HEK293 (cell line): ENCODE results near the gene IGFALS.

ENCODE experiments used
- CTCF ChIA-PET: fragments of 350-600 bp; formaldehyde crosslinking; extraction: SDS; loops from one replicate; lab custom pipeline; 2021; ENCODE audit warnings: antibody characterized with exemption; lab: Yijun Ruan, JAX
- POLR2A ChIA-PET: fragments of 300-600 bp; formaldehyde crosslinking; extraction: SDS; loops from one replicate; lab custom pipeline; 2020; ENCODE audit warnings: antibody characterized with exemption, inconsistent platforms; lab: Yijun Ruan, JAX
- H3K27ac ChIP-seq: fragments of 200-500 bp; sonication (Bioruptor generic); 2 replicates; pipeline ENCODE4 v1.5.1; 2014; ENCODE audit warnings: low read depth, low read length, control low read depth, inconsistent platforms; ENCODE audit errors: extremely low read depth
- H3K36me3 ChIP-seq, 2 experiments: fragments of 200-500 bp in 1 of 2; sonication (Bioruptor generic) in 1 of 2; 1 replicate in 1 of 2; 2 replicates in 1 of 2; pipeline ENCODE4 v1.5.1; 2014 to 2017; ENCODE audit warnings: inconsistent platforms in 2 of 2, low read length in 2 of 2; ENCODE audit not compliant: control insufficient read depth in 2 of 2, insufficient read depth in 1 of 2
- H3K4me1 ChIP-seq: fragments of 200-500 bp; sonication (Bioruptor generic); 2 replicates; pipeline ENCODE4 v1.5.1; 2014; ENCODE audit warnings: mild to moderate bottlenecking, low read length, inconsistent platforms; ENCODE audit not compliant: control insufficient read depth, insufficient read depth
- H3K4me3 ChIP-seq: 2 replicates; pipeline ENCODE4 v1.5.1; 2011; ENCODE audit warnings: low read depth, mild to moderate bottlenecking, control low read depth, low read length, moderate library complexity
- H3K9me3 ChIP-seq: fragments of 200-500 bp; sonication (Bioruptor generic); 2 replicates; pipeline ENCODE4 v1.5.1; 2014; ENCODE audit warnings: low read depth, low read length, inconsistent platforms; ENCODE audit not compliant: control insufficient read depth, insufficient read depth
- BCL11B ChIP-seq: fragments of 450-650 bp; formaldehyde crosslinking; IDR thresholded peaks from 2 replicates; pipeline ENCODE4 v1.5.1; 2016; ENCODE audit warnings: low read depth, missing biosample characterization, missing genetic modification characterization
- FEZF1 ChIP-seq: fragments of 450-650 bp; formaldehyde crosslinking; IDR thresholded peaks from 2 replicates; pipeline ENCODE4 v1.5.1; 2016; ENCODE audit warnings: missing biosample characterization, missing genetic modification characterization
- KLF7 ChIP-seq: fragments of 450-650 bp; formaldehyde crosslinking; IDR thresholded peaks from 2 replicates; pipeline ENCODE4 v1.5.1; 2016; ENCODE audit warnings: missing biosample characterization, missing genetic modification characterization, borderline replicate concordance
- KLF8 ChIP-seq: fragments of 450-650 bp; formaldehyde crosslinking; IDR thresholded peaks from 2 replicates; pipeline ENCODE4 v1.5.1; 2016; ENCODE audit warnings: missing biosample characterization, missing genetic modification characterization
- SCRT1 ChIP-seq: fragments of 450-650 bp; formaldehyde crosslinking; IDR thresholded peaks from 2 replicates; pipeline ENCODE4 v1.5.1; 2016; ENCODE audit warnings: missing biosample characterization, missing genetic modification characterization, borderline replicate concordance
- ZBTB17 ChIP-seq: fragments of 450-650 bp; formaldehyde crosslinking; IDR thresholded peaks from 2 replicates; pipeline ENCODE4 v1.5.1; 2016; ENCODE audit warnings: missing biosample characterization, missing genetic modification characterization
- ZIC2 ChIP-seq: fragments of 450-650 bp; formaldehyde crosslinking; IDR thresholded peaks from 2 replicates; pipeline ENCODE4 v1.5.1; 2016; ENCODE audit warnings: missing biosample characterization, missing genetic modification characterization
- ZNF121 ChIP-seq: fragments of 450-650 bp; formaldehyde crosslinking; IDR thresholded peaks from 2 replicates; pipeline ENCODE4 v1.5.1; 2016; ENCODE audit warnings: missing biosample characterization, missing genetic modification characterization
- ZNF184 ChIP-seq: fragments of 450-650 bp; IDR thresholded peaks from 2 replicates; pipeline ENCODE4 v1.5.1; 2018; ENCODE audit warnings: missing biosample characterization, mild to moderate bottlenecking, missing genetic modification characterization
- ZNF2 ChIP-seq: fragments of 450-650 bp; formaldehyde crosslinking; IDR thresholded peaks from 2 replicates; pipeline ENCODE4 v1.5.1; 2016; ENCODE audit warnings: missing biosample characterization, missing genetic modification characterization
- ZNF24 ChIP-seq: fragments of 450-650 bp; formaldehyde crosslinking; IDR thresholded peaks from 2 replicates; pipeline ENCODE4 v1.5.1; 2016; ENCODE audit warnings: missing biosample characterization, missing genetic modification characterization
- ZNF473 ChIP-seq: fragments of 450-650 bp; formaldehyde crosslinking; IDR thresholded peaks from 2 replicates; pipeline ENCODE4 v1.5.1; 2017; ENCODE audit warnings: missing biosample characterization, missing genetic modification characterization
- ZNF510 ChIP-seq: fragments of 450-650 bp; formaldehyde crosslinking; IDR thresholded peaks from 2 replicates; pipeline ENCODE4 v1.5.1; 2018; ENCODE audit warnings: mild to moderate bottlenecking, missing genetic modification characterization, missing biosample characterization; ENCODE audit not compliant: insufficient replicate concordance
- ZNF549 ChIP-seq: fragments of 450-650 bp; IDR thresholded peaks from 2 replicates; pipeline ENCODE4 v1.5.1; 2018; ENCODE audit warnings: missing biosample characterization, missing genetic modification characterization, mild to moderate bottlenecking, inconsistent platforms, moderate library complexity
- ZNF623 ChIP-seq: fragments of 450-650 bp; formaldehyde crosslinking; IDR thresholded peaks from 2 replicates; pipeline ENCODE4 v1.5.1; 2016; ENCODE audit warnings: missing biosample characterization, missing genetic modification characterization
- ZNF624 ChIP-seq: fragments of 450-650 bp; formaldehyde crosslinking; IDR thresholded peaks from 2 replicates; pipeline ENCODE4 v1.5.1; 2017; ENCODE audit warnings: missing biosample characterization, missing genetic modification characterization
- ZNF664 ChIP-seq: fragments of 450-650 bp; formaldehyde crosslinking; IDR thresholded peaks from 2 replicates; pipeline ENCODE4 v1.5.1; 2016; ENCODE audit warnings: missing biosample characterization, missing genetic modification characterization
- ZNF843 ChIP-seq: fragments of 450-650 bp; formaldehyde crosslinking; IDR thresholded peaks from 2 replicates; pipeline ENCODE4 v1.5.1; 2016; ENCODE audit warnings: missing biosample characterization, missing genetic modification characterization
- TF ChIP-seq, protein P1 (sequence below): fragments of 450-650 bp; formaldehyde crosslinking; IDR thresholded peaks from 2 replicates; pipeline ENCODE4 v1.5.1; 2016; ENCODE audit warnings: missing biosample characterization, missing genetic modification characterization
- TF ChIP-seq, protein P2 (sequence below): IDR thresholded peaks from 2 replicates; pipeline ENCODE4 v1.6.1; 2011; ENCODE audit warnings: mild to moderate bottlenecking, low read depth, low read length, borderline replicate concordance
- TF ChIP-seq, protein P3 (sequence below): fragments of 450-650 bp; formaldehyde crosslinking; IDR thresholded peaks from 2 replicates; pipeline ENCODE4 v1.5.1; 2017; ENCODE audit warnings: missing biosample characterization, missing genetic modification characterization
- TF ChIP-seq, protein P4 (sequence below): fragments of 450-650 bp; formaldehyde crosslinking; IDR thresholded peaks from 2 replicates; pipeline ENCODE4 v1.5.1; 2016; ENCODE audit warnings: missing biosample characterization, missing genetic modification characterization, low read depth

IGFALS gene

DNA sequence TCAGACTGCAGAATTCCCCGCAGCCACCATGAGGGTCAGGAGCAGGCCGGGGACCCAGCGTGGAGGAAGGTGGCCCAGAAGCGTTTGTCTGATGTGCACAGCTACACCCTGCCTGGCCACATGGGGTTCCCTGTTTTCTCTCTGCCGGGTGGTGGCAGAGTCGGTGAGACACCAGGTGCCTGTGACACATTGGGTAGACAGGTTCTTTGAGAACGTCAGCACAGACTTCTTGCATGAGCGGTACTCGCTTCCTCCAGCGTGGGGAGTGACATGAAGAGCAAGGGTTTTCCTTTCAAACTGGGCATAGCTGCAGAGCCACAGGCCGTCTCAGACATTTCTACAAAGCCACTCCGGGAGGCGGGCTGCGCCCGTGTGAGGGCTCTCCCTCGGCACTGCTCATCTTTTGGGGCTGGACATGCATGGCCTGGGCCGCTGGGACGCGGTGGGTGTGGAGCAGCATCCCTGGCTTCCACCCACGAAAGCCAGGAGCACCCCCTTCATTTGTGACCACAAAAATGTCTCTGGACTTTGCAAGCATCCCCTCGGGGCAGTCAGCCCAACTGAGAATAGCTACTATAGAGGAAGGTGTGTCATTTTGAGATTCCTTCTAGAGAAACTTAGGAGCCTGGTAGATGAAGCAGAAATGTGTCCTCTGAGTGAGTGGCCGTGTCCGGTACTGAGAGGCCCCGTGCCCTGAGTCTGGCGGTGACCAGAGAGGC lies 48.2 kb downstream of the IGFALS start:
- ChIA-PET CTCF (no interaction called here), POLR2A (no interaction called here)
- Histone ChIP-seq H3K9me3 (no peaks in the 10 kb centered on the region), H3K36me3 (peaks cover under 1 to 80% of the 10 kb centered on the region in 2 experiments; a peak in 2 of 3 replicates), H3K4me3 (no peak overlapping the region), H3K4me1 (no peaks in the 10 kb centered on the region), H3K27ac (no peak overlapping the region)
- TF ChIP-seq ZNF2 (no peak), ZNF549 (tag by site-specific recombination) (no peak), ZNF184 (tag by site-specific recombination) (no peak), BCL11B (tag by site-specific recombination) (no peak)
- TF ChIP-seq, protein P1, sequence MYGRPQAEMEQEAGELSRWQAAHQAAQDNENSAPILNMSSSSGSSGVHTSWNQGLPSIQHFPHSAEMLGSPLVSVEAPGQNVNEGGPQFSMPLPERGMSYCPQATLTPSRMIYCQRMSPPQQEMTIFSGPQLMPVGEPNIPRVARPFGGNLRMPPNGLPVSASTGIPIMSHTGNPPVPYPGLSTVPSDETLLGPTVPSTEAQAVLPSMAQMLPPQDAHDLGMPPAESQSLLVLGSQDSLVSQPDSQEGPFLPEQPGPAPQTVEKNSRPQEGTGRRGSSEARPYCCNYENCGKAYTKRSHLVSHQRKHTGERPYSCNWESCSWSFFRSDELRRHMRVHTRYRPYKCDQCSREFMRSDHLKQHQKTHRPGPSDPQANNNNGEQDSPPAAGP (tag by site-specific recombination): no peak
- TF ChIP-seq, protein P2, sequence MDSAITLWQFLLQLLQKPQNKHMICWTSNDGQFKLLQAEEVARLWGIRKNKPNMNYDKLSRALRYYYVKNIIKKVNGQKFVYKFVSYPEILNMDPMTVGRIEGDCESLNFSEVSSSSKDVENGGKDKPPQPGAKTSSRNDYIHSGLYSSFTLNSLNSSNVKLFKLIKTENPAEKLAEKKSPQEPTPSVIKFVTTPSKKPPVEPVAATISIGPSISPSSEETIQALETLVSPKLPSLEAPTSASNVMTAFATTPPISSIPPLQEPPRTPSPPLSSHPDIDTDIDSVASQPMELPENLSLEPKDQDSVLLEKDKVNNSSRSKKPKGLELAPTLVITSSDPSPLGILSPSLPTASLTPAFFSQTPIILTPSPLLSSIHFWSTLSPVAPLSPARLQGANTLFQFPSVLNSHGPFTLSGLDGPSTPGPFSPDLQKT: no peak

DNA sequence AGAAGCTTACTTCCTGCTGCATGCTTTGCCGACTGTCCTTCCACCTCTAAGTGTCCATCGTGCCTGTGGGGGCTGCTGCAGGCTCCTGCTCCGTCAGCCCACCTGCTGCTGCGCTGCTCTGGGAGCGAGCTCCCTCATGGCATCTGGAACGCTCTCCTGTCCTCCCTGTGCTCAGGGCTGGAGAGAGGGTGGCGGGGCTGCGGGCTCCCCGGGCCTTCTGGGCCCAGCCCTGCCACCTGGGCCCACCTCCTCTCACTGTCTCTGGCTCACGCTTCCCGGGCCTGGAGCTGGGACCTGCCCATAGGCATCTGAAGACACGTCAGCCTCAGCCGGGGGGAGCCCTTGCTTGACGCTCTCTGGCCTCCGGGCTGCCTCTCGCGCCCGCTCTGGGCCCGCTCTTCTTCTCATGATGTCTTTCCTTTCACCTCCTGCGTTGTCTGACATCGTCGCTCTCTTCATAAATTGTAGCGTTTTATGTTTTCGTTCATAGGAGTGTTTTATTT lies 49.1 kb downstream of the IGFALS start:
- Histone ChIP-seq H3K9me3 (no peaks in the 10 kb centered on the region), H3K4me3 (no peak overlapping the region), H3K36me3 (peaks cover 0 to 85% of the 10 kb centered on the region in 2 experiments; a peak in 1 of 3 replicates), H3K27ac (no peak overlapping the region), H3K4me1 (no peaks in the 10 kb centered on the region)
- CTCF ChIA-PET: interaction anchor here (1.3 kb wide), 1 partner anchor 38 kb away, joined by 3 read pairs; the partner anchor contains the start of gene MAPK8IP3
- TF ChIP-seq ZNF664 (tag by site-specific recombination) (no peak), FEZF1 (tag by site-specific recombination) (no peak), ZNF24 (tag by site-specific recombination) (no peak), ZIC2 (tag by site-specific recombination) (no peak), SCRT1 (tag by site-specific recombination) (no peak), ZNF843 (no peak), ZNF510 (tag by site-specific recombination) (no peak), ZBTB17 (tag by site-specific recombination) (no peak), ZNF121 (no peak), ZNF624 (tag by site-specific recombination) (no peak), ZNF623 (tag by site-specific recombination) (no peak), ZNF473 (tag by site-specific recombination) (no peak), KLF8 (tag by site-specific recombination) (no peak), KLF7 (tag by site-specific recombination) (no peak)
- TF ChIP-seq, protein P3, sequence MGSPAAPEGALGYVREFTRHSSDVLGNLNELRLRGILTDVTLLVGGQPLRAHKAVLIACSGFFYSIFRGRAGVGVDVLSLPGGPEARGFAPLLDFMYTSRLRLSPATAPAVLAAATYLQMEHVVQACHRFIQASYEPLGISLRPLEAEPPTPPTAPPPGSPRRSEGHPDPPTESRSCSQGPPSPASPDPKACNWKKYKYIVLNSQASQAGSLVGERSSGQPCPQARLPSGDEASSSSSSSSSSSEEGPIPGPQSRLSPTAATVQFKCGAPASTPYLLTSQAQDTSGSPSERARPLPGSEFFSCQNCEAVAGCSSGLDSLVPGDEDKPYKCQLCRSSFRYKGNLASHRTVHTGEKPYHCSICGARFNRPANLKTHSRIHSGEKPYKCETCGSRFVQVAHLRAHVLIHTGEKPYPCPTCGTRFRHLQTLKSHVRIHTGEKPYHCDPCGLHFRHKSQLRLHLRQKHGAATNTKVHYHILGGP (tag by site-specific recombination): no peak
- TF ChIP-seq, protein P4, sequence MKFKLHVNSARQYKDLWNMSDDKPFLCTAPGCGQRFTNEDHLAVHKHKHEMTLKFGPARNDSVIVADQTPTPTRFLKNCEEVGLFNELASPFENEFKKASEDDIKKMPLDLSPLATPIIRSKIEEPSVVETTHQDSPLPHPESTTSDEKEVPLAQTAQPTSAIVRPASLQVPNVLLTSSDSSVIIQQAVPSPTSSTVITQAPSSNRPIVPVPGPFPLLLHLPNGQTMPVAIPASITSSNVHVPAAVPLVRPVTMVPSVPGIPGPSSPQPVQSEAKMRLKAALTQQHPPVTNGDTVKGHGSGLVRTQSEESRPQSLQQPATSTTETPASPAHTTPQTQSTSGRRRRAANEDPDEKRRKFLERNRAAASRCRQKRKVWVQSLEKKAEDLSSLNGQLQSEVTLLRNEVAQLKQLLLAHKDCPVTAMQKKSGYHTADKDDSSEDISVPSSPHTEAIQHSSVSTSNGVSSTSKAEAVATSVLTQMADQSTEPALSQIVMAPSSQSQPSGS: no peak
- POLR2A ChIA-PET: interaction anchor here (0.5 kb wide), 1 partner anchor 39 kb away, joined by 3 read pairs; no protein-coding TSS in a partner anchor
